GM23338 (cell line): ENCODE results near the gene BPIFB2. TPM values are rescaled to one million over a fixed set of nuclear protein-coding genes. Genes with fewer than 3 reads are reported as not detected.

ENCODE experiments used
- ATAC-seq: fragments of 200-7000 bp; cut with Tn5 transposase; 3 replicates; pipeline ENCODE4 v1.9.1; 2020
- DNase-seq: peaks from one replicate; pipeline ENCODE4 v3.0.0-alpha.2; 2015; ENCODE audit warnings: low spot score
- H2AFZ ChIP-seq: fragments of 200-600 bp; sonication (generic); 2 replicates; pipeline ENCODE4 v1.8.0; 2016; ENCODE audit warnings: antibody characterized with exemption, mild to moderate bottlenecking, moderate library complexity
- H3F3A ChIP-seq: fragments of 200-600 bp; sonication (generic); replicated peaks from 2 replicates; pipeline ENCODE4 v1.8.0; 2017; ENCODE audit warnings: antibody characterized with exemption, mixed run types, low read depth
- H3K27ac ChIP-seq: fragments of 200-600 bp; sonication (generic); 2 replicates; pipeline ENCODE4 v1.6.1; 2016; ENCODE audit warnings: low read depth
- H3K27me3 ChIP-seq: fragments of 200-600 bp; sonication (generic); 2 replicates; pipeline ENCODE4 v1.8.0; 2016; ENCODE audit warnings: mild to moderate bottlenecking, mixed run types, moderate library complexity; ENCODE audit not compliant: insufficient read depth
- H3K36me3 ChIP-seq: fragments of 200-600 bp; sonication (generic); 2 replicates; pipeline ENCODE4 v1.8.0; 2016; ENCODE audit warnings: mild to moderate bottlenecking; ENCODE audit not compliant: insufficient read depth
- H3K4me1 ChIP-seq: fragments of 200-600 bp; sonication (generic); 2 replicates; pipeline ENCODE4 v1.8.0; 2016; ENCODE audit warnings: mild to moderate bottlenecking, moderate library complexity; ENCODE audit not compliant: insufficient read depth
- H3K4me2 ChIP-seq: fragments of 200-600 bp; sonication (generic); 2 replicates; pipeline ENCODE4 v1.7.1; 2017; ENCODE audit warnings: mixed run types
- H3K4me3 ChIP-seq: fragments of 200-600 bp; sonication (generic); 2 replicates; pipeline ENCODE4 v1.6.1; 2016; ENCODE audit warnings: mixed run types
- H3K79me2 ChIP-seq: fragments of 200-600 bp; sonication (generic); replicated peaks from 2 replicates; pipeline ENCODE4 v1.8.0; 2017; ENCODE audit warnings: mild to moderate bottlenecking; ENCODE audit not compliant: insufficient read depth
- H3K9me2 ChIP-seq: fragments of 200-600 bp; sonication (generic); 2 replicates; pipeline ENCODE4 v1.8.0; 2017; ENCODE audit not compliant: insufficient read depth
- H4K20me1 ChIP-seq: fragments of 200-600 bp; sonication (generic); replicated peaks from 2 replicates; pipeline ENCODE4 v1.8.0; 2017; ENCODE audit warnings: mild to moderate bottlenecking; ENCODE audit not compliant: insufficient read depth
- H3K27ac Mint-ChIP-seq: 2 replicates; pipeline ENCODE4 v1.8.0; 2020; ENCODE audit warnings: inconsistent platforms, mild to moderate bottlenecking, moderate library complexity, mixed read lengths
- H3K27me3 Mint-ChIP-seq: 3 replicates; pipeline ENCODE4 v1.8.0; 2022; ENCODE audit warnings: low read depth, mild to moderate bottlenecking, moderate library complexity, mixed read lengths, inconsistent platforms; ENCODE audit not compliant: insufficient read depth, poor library complexity
- H3K36me3 Mint-ChIP-seq: 3 replicates; pipeline ENCODE4 v1.8.0; 2021; ENCODE audit warnings: low read depth, mild to moderate bottlenecking, inconsistent platforms, moderate library complexity, mixed read lengths
- H3K4me1 Mint-ChIP-seq: 3 replicates; pipeline ENCODE4 v1.8.0; 2020; ENCODE audit warnings: mild to moderate bottlenecking, inconsistent platforms, mixed read lengths
- H3K4me3 Mint-ChIP-seq: 3 replicates; pipeline ENCODE4 v1.8.0; 2021; ENCODE audit warnings: moderate library complexity, mild to moderate bottlenecking, inconsistent platforms, mixed read lengths
- H3K9me3 Mint-ChIP-seq: 3 replicates; pipeline ENCODE4 v1.8.0; 2020; ENCODE audit warnings: moderate library complexity, mild to moderate bottlenecking, inconsistent platforms, mixed read lengths
- CTCF ChIP-seq, 2 experiments: fragments of 200-600 bp in 1 of 2; sonication (generic) in 1 of 2; conservative IDR thresholded peaks; 2 replicates each; pipeline versions ENCODE4 v1.5.1 to v1.6.1; 2016 to 2017; ENCODE audit warnings: antibody characterized with exemption in 2 of 2, low read depth in 2 of 2, mild to moderate bottlenecking in 2 of 2, moderate library complexity in 1 of 2
- EZH2 ChIP-seq: fragments of 200-600 bp; sonication (generic); IDR thresholded peaks from one replicate; pipeline ENCODE4 v1.8.0; 2017; ENCODE audit warnings: antibody characterized with exemption, mild to moderate bottlenecking, low read depth; ENCODE audit not compliant: unreplicated experiment
- EZH2phosphoT487 ChIP-seq: fragments of 200-600 bp; sonication (generic); IDR thresholded peaks from one replicate; pipeline ENCODE4 v1.8.1; 2018; ENCODE audit warnings: antibody characterized with exemption; ENCODE audit not compliant: unreplicated experiment
- NANOG ChIP-seq: IDR thresholded peaks from 2 replicates; pipeline ENCODE4 v1.6.1; 2016; ENCODE audit warnings: antibody characterized with exemption, borderline replicate concordance
- ZNF114 ChIP-seq: fragments of 250-450 bp; sonication (Bioruptor Pico); IDR thresholded peaks from 2 replicates; pipeline ENCODE4 v1.5.0; 2020; ENCODE audit warnings: mild to moderate bottlenecking, moderate library complexity
- ZNF462 ChIP-seq: fragments of 250-450 bp; sonication (Bioruptor Pico); IDR thresholded peaks from 2 replicates; pipeline ENCODE4 v1.5.0; 2020; ENCODE audit warnings: mild to moderate bottlenecking, moderate library complexity
- polyA plus RNA-seq: library from polyadenylated mRNA; unstranded; fragments of >200 nt; fragmentation: Nextera tagmentation; extraction: Ambion mirVana; gene quantifications from 2 replicates; pipeline ENCODE4 v1.2.1, GENCODE V29; 2016
- total RNA-seq: library from RNA; depleted of rRNA; stranded (reverse); fragments of >200 nt; shearing (Covaris generic); gene quantifications from 2 replicates; pipeline ENCODE4 v1.2.3, GENCODE V29; 2014

BPIFB2 gene
- total and polyA plus RNA-seq, 2 experiments from 2014 or later: not detected

- H3K4me1 Mint-ChIP-seq: no peaks in the 10 kb centered on the region; the same call in 2 of the 3 replicates
- Histone ChIP-seq H2AFZ (peak overlapping the region; percentile 56), H3K36me3 (no peaks in the 10 kb centered on the region), H3K9me2 (no peaks in the 10 kb centered on the region), H3K4me2 (no peak overlapping the region), H3K4me3 (no peak overlapping the region), H4K20me1 (no peaks in the 10 kb centered on the region), H3K79me2 (no peaks in the 10 kb centered on the region), H3K27me3 (no peaks in the 10 kb centered on the region), H3K4me1 (no peaks in the 10 kb centered on the region), H3F3A (no peaks in the 10 kb centered on the region), H3K27ac (no peak overlapping the region)
- DNase-seq: peak; percentile 57
- no peak overlapping the region for H3K27ac Mint-ChIP-seq
- no peaks in the 10 kb centered on the region for H3K9me3 Mint-ChIP-seq
- peaks cover 14% of the 10 kb centered on the region for H3K27me3 Mint-ChIP-seq
- H3K4me3 Mint-ChIP-seq: no peak overlapping the region
- no peak for TF ChIP-seq CTCF (conservative IDR thresholded peaks at IDR 0.05; ENCODE audit: low read depth in 2 of 2)
- TF ChIP-seq ZNF114 (CRISPR knock-in tag): no peak
- TF ChIP-seq EZH2: no peak
- TF ChIP-seq NANOG: no peak
- TF ChIP-seq ZNF462 (CRISPR knock-in tag): no peak
- TF ChIP-seq EZH2phosphoT487: no peak
- H3K36me3 Mint-ChIP-seq: no peaks in the 10 kb centered on the region
- peak; percentile 65 for ATAC-seq
Observed at GRCh38 chr20:32984196-32984595, 23.3 kb upstream of the BPIFB2 start.
